IPS-11a (cell line): Measurements from ENCODE around the gene FARP1.

Experiments used
- H3K4me3 ChIP-seq: one replicate; pipeline ENCODE4 v1.5.1; 2013; ENCODE audit warnings: low read depth, low read length, control low read depth

The FARP1 gene

DNA sequence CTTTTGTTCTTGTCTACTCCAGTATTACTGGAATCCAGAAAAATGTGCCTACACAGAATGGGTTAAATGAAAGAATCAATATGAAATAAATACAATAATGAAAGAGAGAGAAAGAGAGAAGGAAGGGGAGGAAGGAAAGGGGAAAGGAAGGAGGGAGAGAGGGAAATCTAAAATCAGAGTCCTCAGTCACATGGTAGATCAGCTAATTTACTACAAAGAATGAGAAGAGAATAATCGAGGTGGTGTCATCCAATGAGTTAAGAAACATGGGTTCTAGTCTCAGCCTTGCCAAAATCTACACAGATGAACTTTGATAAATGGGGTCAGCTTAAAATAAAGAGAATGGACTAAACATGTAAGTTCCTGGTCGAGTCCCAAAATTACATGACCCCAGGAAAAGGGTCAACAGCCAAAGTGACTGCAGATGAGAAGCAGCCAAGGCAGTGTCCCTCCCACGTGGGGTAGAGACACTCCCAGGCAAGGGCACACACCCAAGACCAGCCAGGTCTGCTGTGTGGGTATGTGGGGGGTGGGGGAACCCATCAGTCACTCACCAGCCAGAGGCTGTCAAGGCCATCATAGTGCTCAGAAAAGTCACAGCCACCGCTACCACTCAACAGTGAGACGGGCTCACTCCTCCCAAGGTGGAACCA lies 330.4 kb downstream of the FARP1 start:
- no peak overlapping the region for H3K4me3 ChIP-seq

GRCh38 chr13:98473788-98474144 lies 330.9 kb downstream of the FARP1 start:
- H3K4me3 ChIP-seq, result no peak overlapping the region

DNA sequence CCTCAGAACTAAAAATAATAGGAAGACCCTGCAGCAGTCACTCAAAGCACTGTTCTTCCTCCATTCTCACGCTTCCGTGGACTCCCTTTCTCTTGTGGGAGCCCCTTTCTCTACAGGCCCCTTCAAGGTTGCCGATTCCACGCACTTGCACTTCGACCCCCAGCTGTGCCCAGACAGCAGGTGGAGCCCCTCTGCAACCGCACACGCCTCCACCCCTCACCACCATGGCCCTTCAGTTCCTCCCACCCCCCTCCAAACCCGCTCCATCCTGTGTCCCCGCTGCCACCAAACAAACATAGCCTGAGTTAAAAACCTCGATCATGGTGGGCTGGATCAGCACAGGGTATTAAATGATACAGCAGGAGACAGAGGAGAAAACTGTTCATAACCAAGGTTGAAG lies 331.4 kb downstream of the FARP1 start:
- no peak overlapping the region for H3K4me3 ChIP-seq

DNA sequence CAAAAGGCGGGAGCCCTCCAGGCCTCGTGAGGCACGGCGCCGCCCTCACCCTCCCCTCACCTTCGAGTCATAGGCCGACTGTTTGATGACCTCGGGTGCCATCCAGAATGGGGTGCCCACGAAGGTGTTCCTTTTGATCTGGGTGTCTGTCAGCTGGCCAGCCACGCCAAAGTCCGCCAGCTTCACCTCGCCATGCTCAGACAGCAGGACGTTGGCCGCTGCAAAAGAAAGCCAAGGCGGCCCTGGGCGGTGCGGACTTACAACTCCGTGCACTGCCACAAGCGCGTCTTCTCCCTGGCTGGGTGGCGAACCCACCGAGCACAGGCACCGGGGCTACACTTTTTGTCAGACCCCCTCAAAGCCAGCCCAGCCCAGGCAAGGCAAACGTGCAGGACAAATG lies 331.9 kb downstream of the FARP1 start:
- H3K4me3 ChIP-seq, result no peak overlapping the region

GRCh38 chr13:98475522-98475921 lies 332.6 kb downstream of the FARP1 start:
- no peak overlapping the region for H3K4me3 ChIP-seq

DNA sequence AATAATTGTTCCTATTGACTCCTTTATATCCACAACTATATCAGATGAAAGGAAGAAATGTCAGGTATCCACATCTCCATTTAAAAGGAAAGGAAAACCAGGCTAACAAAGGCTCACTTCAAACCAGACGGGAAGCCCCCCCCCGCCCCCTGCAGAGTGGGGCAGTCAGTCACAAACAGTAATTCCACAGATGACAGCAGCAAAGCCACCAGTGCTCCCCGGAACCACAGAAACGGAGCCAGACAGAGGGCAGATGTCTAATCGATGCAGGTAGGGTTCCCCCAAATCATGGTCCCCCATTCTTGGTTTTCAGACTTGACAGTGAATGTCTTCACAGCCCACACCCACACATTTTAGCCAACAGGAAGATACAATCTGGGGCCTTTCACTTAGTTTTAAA lies 333.2 kb downstream of the FARP1 start:
- H3K4me3 ChIP-seq, result no peak overlapping the region

DNA sequence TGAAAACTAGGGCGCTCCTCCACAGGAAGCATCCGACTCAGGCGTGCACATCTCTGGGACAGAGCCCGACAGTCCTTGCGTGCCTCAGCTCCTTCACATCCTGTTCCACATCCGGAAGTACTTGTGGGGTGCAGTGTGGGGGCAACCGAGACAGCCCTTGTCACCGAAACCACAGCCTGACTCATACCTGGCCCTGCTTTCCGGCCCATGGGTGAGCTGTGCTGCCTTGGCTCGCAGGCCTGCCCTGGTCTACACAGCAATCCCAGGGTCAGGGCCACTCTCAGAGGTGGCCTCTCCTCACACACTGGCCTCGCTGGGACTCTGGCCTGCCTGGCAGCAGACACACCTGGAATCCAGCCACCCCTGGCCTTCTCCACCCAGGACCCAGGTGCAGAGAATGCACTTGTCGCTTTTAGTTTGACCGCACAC lies 333.7 kb downstream of the FARP1 start:
- no peak overlapping the region for H3K4me3 ChIP-seq

GRCh38 chr13:98478189-98479129 lies 335.6 kb downstream of the FARP1 start:
- H3K4me3 ChIP-seq, result no peak overlapping the region

- no peak overlapping the region for H3K4me3 ChIP-seq
These were observed 336.7 kb downstream of the FARP1 start for GRCh38 chr13:98479496-98480003.

DNA sequence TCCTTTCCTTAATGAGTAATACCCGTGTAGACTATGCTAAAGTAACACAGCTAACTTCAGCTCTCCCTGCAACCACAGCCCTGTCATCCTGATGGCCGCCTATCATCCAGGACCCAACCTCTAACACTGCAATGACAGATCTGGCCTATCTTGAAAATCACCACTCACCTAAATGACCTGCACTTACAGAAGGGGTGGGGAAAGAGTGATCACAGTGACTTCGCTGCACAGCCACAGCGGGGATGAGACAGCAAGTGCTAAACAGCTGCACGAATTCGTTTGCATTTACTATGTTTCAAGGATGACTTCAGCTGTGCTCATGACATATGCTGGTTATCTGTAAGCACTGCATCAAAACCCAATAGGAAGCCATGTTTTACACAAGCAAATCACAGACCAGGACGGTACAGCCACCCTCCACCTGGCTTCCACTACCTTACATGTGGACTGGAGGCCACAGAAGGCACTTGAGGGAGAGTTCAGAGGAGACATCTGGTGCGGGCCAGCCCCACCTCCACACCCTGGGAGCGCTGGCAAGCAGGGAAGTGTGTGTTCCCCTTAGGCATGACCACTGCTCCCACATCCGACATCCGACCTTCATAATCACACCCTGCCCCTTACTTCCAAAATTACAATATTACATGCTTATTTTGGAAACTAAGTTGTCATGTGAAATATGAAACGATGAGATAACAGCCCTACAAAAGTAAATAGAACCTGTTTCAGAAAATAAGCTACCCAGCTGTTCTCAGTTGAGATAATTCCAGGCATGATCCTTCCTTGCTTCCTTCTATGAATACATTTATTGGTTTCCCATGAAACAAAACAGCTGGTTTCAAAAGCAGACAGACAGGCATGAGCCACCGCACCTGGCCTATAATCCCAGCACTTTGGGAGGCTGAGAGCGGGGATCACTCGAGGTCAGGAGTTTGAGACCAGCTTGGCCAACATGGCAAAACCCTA lies 338.3 kb downstream of the FARP1 start:
- no peak overlapping the region for H3K4me3 ChIP-seq

DNA sequence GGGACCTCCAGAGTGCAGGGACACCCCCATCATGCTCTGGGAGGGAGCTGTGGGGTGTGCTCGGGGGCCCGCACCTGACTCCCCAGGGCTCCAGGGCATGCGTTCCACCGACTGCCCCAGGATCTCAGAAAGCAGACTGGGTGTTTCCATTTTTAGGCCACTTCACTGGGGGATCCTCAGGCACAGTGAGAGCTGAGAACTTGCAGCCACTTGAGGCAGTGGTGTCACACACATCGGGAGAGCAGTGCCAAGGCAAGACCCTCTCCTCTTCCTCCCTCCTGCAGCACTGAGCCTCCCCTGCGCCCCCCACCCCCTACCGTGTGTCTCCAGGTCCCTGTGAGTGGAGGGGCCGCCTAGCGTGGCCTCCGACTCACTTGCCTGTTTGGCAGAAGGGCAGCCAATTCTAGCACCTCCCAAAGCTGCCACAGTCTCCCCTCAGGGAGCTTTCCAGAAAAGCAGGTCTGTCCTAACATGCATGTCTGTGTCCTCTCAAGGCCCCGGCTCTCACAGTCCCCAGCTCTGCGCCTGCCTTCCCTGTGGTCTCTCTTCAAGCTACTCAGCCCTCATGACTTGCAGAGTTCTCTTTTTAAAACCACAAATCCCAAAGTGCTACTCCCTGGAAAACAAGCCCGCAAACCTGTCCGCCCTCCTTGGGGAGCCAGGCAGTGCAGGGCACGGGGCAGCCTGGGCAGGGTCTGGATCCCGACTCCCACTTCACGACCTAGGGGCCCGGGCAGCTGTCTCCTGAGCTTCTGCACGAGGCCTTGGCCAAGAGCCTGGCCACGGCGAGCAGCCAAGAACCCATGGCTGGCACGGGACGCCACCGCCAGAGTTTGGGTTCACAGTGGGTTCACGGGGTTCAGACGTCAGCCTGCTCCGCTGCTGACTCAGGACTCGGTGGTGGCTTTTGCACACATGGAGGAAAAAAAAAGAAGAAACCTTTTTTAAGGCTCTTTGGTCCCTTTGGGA lies 339.9 kb downstream of the FARP1 start:
- no peak overlapping the region for H3K4me3 ChIP-seq

GRCh38 chr13:98483601-98484288 lies 340.9 kb downstream of the FARP1 start:
- H3K4me3 ChIP-seq, result no peak overlapping the region

- peak overlapping the region; percentile 4 for H3K4me3 ChIP-seq
These were observed 341.7 kb downstream of the FARP1 start for GRCh38 chr13:98484289-98485219.

DNA sequence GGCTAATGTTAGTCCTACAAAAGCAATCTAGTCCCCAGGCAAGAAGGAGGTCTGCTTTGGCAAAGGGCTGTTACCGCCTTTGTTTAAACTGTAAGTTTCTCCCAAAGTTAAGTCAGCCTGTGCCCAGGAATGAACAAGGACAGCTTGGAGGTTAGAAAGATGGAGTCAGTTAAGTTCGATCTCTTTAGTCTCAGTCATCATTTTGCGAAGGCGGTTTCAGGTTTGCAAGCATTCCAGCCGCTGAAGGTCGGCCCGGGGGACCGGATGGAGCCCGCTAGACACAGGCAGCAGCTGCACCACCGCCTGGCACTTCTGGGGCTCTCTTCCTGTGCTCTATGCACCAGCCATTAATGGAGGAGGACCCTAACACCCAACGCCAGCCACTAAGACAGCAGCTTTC lies 342.7 kb downstream of the FARP1 start:
- H3K4me3 ChIP-seq, result no peak overlapping the region

- no peak overlapping the region for H3K4me3 ChIP-seq
These were observed 343.5 kb downstream of the FARP1 start for GRCh38 chr13:98486412-98486811.

DNA sequence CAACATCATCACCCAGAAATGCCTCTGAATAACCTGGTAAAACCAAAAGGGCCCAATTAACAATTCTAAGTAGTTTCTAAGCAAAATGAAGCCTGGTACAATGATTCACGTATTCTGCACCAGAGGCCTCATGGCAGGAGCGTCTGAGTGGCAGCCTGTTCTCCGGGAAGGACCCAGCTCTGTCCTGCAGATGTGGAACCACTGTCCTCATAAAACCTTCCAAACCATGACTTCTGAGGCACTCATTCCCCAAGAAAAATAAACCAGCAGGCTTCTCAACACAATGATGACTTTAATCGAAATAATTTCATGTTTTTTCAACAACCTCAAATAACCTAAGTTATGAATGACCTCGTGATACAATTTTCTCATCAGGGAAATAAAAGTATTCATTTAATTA lies 344.1 kb downstream of the FARP1 start:
- no peak overlapping the region for H3K4me3 ChIP-seq

- H3K4me3 ChIP-seq, result no peak overlapping the region
These were observed 344.6 kb downstream of the FARP1 start for GRCh38 chr13:98487522-98487921.

DNA sequence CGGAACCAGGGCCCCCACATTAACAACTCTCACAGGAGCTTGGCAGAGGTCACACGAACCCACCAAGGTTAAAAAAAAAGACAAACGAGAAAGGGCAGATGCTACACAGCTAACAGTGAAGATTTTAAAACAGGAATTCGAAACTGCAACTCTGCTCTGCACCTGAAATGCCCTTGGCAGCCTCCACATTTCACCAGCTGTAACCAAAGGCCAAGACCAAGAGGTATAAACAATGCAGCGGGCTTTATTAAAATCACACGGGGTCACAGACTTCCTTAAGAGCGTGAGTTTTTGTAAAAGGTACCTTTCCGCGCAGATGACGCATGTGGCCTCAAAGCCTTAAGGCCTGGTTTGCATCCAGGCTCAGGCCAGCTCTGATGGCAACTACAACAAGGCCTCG lies 345.8 kb downstream of the FARP1 start:
- no peak overlapping the region for H3K4me3 ChIP-seq
